Measurements from ENCODE around the gene DBNL.

DNA sequence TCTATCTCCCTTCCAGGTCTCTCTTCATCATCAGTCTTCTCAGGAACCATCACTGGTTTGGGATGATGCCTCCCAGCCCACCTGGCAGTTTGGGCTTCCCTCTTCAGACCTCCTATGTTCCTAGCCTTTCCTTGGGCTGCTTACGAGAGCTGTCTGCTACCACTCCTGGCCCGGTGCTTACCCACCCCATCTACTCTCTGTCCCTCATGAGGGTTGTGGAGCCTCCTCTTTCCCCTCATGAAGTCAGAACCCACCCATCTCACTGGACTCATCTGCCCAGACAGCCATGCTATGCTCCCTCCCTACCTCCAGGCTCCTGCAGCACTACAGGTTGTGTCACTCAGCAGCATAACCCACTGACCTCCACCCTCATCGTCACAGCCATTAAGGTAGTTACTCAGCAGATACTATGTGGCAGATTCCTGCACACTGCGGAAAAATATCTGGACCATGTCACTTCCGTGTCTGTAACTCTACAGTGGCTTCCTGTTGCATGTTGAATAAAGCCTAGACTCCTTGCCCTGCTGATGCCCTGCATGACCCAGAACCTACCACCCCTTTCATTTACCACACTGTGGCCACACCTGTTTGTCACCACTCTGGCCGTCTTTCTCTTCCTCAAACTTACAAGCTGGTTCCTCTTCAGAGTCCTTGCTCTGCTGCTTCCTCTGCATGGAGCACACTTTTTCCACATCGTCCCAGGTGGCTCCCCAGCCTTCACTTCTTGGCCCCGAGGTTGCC is 2.0 kb downstream of the DBNL start:
- TF ChIP-seq CTCF (IDR thresholded peaks at IDR 0.05; ENCODE audit: low read depth, low read length), result no peak
- TF ChIP-seq EZH2phosphoT487 (IDR thresholded peaks at IDR 0.05; ENCODE audit: low read depth), result no peak

All from OCI-LY3 (cell line).